ENCODE data around the gene NTSR2.

DNA sequence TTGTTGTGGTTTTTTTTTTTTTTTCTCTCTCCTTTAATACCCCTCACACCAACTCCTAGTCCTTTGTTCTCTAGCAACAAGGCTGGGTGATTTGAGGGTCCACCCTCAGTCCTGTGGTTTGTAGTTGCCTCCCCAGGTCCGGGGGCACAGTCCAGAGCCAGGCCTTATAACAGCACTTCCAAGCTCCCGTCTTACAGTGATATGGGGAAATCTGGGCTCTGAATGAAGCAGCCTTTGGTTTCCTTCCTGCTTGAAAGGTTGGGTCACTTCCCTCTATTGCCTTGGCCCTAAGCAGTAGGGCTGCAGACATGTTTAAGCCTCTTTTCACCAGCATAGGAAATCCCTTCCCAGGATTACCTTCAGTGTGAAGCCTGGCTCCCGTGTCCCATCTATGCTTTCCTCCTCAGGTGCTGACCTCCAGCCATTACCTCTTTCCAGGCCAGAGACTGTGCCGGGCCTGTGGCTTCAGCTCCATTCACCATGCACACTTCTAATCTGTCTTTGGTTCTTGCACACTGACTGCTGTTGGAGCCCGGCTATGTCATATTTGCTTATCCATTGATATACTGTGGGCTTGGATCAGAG, 21.2 kb upstream of the NTSR2 start:
- TF ChIP-seq, protein P1, sequence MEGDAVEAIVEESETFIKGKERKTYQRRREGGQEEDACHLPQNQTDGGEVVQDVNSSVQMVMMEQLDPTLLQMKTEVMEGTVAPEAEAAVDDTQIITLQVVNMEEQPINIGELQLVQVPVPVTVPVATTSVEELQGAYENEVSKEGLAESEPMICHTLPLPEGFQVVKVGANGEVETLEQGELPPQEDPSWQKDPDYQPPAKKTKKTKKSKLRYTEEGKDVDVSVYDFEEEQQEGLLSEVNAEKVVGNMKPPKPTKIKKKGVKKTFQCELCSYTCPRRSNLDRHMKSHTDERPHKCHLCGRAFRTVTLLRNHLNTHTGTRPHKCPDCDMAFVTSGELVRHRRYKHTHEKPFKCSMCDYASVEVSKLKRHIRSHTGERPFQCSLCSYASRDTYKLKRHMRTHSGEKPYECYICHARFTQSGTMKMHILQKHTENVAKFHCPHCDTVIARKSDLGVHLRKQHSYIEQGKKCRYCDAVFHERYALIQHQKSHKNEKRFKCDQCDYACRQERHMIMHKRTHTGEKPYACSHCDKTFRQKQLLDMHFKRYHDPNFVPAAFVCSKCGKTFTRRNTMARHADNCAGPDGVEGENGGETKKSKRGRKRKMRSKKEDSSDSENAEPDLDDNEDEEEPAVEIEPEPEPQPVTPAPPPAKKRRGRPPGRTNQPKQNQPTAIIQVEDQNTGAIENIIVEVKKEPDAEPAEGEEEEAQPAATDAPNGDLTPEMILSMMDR (IDR thresholded peaks at IDR 0.05) = no peak
- no peak for TF ChIP-seq POLR2A (IDR thresholded peaks at IDR 0.05)
- no peak for TF ChIP-seq POLR2AphosphoS5 (IDR thresholded peaks at IDR 0.05)
- TF ChIP-seq EP300 (IDR thresholded peaks at IDR 0.05; ENCODE audit: low read depth) = no peak

Data from transverse colon (tissue), 4 donors.